NCI-H82 treated with DMSO at 0.1 percent for 48 hours (cell line): Measurements from ENCODE around the gene GPR12.

Experiments
- DNase-seq: peaks from one replicate; lab custom pipeline; 2025; ENCODE audit not compliant: unreplicated experiment; lab: John Stamatoyannopoulos, UW

GPR12 gene, protein sequence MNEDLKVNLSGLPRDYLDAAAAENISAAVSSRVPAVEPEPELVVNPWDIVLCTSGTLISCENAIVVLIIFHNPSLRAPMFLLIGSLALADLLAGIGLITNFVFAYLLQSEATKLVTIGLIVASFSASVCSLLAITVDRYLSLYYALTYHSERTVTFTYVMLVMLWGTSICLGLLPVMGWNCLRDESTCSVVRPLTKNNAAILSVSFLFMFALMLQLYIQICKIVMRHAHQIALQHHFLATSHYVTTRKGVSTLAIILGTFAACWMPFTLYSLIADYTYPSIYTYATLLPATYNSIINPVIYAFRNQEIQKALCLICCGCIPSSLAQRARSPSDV

DNA sequence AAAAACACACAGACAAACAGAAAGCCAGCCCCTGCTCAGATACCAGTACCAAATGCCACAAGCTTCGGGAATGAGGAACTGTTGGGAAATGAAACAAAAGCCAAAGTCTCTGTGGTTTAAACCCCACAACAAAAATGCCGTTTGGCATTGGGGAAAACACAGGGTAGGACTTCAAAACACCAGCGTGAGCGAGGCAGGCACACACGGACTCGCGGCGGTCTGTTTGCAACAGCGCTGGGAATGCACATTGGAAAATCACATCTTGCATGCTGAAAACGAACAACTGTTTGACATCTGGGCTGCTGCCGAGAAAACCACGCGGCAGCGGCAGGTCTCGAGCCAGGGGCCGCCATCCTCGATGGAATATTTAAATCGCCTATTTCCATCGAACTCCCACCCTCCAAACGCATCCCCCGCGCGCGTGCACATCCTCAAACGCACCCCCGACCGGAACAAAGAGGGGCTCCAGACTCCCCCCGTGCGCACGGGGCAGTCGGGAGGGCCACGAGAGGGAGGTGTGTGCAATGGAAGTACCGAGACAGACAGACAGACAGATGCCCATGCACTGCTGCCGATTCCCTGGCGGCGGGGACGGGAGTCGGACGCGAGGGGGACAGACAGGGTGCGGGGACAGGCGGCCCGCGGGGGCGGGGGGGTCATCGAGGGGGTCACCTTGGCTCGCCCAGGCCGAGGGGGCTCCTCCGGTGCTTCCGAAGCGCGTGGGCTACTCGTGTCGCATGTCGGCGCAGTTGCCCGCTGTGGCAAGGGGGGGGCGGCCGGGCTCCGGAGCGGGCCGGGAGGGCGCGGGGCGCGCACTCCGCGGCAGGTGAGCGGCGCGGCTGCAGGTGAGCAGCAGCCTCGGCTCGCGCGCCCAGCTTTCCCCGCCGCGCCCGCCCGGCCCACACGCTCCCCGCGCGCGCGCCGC, at the start of gene GPR12:
Gene GPR12, minus strand, starts transcription at position 880 of the 925 bp plus-strand sequence. CDS start 959 bp downstream, outside the sequence.
- DNase-seq, result no peak

DNA sequence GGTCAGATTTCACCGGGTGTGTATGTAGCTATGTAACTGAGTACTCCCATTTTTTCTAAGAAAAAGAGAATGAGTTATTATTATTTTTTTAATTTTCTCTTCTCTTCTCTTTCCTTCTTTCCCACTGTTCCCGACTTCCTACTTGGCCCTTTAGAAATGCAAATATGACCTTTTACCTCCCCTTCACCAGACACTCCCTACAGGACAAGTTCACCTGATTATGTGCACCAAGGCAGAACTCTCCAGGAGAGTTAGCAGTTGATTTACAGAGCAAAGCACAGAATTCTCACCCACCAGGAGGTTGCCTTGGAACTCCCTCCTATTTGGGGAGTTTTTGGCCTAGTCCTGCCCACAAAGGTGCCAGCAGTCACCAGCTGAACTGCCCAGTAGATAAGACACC, 49.5 kb upstream of the GPR12 start:
- no peak for DNase-seq

DNA sequence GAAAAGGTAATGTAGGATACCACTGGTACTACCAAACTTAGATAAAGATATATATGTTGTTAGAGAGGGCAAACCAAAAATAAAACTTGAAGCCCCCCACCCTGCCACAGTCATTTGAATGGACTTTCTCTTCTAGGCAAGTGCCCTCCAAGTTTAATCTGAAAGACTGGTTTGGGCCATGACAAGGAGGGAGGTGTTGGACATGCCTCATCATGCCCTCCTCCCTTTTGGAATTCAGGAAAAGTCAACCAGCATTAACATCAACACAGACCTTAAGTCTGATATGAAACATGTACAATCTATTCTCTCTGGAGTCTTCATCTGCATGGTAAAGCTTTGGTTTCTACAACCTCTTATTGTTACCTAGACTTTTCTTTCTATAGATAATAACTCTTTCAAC, 46.3 kb upstream of the GPR12 start:
- no peak for DNase-seq

DNA sequence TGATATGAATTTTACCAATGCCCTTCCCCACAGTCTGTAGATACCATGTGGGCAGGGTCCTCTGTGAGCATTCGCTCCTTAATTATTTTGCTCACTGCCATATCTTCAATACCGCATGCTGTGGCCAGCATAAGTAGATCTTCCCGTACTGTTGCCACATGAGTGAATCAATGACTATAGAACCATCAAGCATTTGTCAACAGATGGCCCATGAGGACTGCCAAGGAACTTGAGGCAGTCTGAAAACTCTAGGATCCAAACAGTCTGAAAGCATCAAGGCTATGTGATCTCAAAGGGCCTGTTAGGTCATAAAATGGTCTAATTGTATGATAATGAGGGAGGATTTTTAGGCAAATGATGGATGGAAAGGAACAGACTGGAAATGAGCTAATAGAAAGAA, 27.4 kb upstream of the GPR12 start:
- no peak for DNase-seq

DNA sequence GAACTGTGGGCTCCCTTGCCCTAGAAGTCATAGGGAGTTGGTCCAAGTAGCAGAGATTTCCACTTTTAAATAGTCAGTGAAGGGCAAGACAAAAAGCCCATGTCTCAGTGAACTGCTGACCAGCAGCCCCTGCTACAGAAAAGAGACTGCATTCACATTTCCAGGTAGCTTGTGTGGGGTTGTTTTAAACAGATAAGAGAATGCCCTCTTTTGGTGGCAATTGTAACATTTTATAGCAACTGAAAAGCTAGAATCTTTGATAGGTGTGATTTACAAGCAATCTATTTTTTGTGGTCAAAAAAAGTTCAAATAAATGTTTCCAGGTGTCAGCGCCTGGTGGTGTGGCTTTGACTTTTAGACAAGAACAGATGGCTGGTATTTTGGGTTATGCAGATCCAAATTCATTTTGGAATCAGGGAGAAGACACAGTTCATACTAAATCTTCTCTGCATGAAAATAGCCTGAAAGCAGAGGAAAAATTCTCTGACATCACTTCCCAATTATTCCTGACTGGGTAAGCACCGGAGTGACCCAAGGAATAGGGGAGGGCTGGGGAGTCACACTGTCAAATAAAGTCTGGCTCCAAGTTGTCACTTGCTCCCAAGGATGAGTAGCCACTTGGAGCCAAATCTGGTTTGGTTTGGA, 26.2 kb upstream of the GPR12 start:
- no peak for DNase-seq

DNA sequence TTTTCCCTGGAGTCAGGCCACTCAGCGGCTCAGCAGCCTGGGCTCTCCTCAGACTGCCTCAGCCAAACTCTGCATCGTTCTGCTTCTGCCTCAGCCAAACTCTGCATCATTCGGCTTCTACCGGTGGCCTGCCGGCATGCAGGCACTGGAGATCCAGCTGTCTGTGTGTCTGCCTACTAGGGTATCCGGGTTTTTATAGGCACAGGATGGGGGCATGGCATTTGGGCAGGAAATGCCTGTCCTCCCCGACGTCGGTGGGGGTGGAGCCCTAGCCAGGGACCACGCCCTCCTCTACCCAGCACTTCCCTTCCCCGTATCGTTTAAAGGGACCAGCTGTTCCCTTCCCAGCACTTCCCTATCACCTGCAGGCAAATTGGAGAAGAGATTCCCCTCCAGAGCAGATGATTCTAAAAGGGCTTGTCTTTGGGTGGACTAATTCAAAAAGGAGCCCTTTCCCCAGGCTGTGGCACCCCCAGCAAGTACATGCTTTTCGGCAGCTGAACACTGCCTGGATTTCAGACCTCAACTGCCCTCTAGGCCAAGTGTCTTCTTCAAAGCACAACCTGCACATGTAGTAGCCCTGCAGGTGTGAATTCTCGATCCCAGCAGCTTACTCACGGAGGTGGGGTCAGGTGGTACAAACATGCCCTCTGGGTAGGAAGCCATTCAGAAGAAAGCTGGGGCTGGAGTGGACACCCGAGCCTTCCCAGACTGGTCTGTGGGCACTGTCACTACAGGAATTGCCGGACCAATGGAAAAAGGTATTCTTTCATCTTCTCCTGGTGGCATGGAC, 25.4 kb upstream of the GPR12 start:
- no peak for DNase-seq

DNA sequence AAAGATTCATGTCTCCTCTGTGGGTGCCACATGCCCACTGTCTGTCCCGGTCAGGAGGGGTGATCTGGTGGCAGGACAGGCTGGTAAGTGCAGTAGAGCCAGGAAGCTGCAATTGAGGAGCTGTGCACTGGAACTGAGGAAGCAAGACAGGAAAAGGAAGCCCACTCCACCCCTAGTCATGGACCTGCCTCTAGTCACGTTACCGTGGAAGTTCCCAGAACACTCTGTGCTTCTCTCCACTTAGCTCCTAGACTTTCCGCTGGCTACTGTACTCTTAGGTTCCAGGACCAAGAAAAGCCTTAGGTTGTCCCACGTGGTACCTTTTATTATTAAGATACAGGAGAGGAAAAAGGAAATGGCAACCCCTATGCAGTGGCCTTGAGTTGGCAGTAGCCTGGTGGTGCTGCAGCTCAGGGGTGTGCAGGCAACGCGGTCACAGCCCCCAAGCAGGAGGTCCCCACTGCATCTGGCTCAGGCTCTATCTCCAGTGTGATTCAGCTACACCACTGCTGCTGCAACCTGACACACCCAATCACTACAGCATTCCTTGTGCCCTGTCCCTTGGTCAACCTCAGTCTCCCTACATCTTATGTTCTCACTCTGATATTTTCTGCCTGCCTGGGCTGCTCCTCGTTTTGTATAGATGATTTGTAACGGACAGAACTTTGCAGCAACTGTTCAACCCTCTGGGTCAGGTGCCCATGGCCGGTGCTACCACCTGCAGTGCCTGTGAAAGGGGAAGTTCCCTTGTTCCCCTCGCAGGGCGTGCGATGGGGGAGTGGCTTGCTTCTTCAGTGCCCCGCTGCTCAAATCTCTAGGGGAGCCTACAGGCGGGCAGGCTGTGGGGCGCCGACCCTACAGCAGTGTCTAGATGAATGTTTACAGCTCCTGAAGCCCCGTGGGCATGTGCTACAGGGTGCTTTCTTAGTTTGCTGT, 24.4 kb upstream of the GPR12 start:
- no peak for DNase-seq

DNA sequence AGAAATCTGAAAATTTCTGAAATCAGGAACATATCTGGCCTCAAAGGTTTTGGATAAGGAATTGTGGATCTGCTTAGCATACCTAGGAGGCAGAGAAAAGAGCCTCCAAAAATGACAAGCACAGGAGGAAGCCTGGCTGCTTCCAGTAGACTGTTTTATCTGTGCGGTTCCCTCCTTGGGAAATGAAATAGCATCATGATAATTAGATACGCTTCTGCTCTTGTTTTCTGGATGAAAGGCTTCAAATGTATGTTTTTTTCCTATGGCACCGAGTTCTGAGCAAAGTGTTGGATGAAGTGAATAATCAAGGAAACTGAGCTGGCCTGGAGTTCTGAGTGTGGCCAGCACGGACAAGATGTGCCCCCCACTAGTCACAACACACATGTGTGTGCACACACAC, 19.8 kb upstream of the GPR12 start:
- no peak for DNase-seq

DNA sequence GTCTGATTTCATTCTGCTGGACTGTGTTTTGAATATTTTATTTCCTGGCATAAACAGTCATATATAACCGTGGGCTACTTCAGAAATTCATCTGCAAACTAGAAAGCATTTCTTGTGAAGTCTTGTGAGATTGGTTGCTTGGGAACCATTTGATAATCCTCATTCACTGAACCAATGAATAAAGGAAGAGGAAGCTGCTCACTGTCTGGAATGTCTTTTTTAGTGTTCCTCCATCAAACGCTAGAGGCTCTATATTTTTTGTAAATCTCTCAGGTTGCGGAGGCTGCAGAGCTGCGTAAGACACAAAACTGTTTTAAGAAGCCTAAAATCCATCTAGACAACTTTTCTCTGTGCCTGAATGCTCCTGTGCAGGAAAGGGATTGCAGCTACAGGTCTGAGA, 18.7 kb upstream of the GPR12 start:
- DNase-seq, result no peak

DNA sequence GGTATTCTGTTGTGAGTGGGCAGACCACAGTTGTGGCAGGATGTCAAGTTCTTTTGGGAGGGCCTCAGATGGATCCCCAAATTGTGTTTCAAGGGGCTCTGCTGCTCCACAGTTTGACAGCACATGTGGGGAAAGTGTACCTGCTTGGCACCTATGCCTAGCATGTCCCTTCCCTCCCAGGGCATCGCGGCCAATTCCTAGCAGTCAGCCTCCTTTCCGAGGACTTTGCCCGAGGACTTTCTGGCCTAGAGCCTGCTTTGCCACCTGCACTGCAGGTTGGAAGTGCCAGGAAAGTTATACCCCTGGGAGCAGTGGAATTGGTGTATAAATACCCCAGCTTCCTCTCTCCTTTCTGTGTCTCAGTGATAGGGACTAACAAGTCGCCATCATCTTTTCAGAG, 11.9 kb upstream of the GPR12 start:
- no peak for DNase-seq

DNA sequence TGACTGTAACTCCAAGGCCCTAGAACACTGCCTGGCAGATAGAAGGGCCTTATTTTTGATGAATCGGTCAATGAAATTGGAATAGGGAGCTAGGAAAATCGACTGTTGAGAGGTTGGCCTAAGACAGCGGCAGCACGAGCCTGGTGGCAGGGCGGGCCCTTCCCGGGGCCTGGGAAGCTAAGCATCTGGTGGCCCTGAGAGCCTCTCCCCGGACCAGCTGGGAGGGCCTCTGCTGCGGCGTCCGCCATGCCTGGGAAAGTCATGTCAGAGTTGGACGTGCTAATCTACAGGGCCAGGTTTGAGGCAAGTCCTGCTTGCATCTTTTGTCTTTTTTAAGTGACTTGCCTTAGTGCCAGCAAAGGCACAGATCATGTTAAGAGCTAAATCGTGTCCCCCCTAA, 11.2 kb upstream of the GPR12 start:
- DNase-seq, result no peak

DNA sequence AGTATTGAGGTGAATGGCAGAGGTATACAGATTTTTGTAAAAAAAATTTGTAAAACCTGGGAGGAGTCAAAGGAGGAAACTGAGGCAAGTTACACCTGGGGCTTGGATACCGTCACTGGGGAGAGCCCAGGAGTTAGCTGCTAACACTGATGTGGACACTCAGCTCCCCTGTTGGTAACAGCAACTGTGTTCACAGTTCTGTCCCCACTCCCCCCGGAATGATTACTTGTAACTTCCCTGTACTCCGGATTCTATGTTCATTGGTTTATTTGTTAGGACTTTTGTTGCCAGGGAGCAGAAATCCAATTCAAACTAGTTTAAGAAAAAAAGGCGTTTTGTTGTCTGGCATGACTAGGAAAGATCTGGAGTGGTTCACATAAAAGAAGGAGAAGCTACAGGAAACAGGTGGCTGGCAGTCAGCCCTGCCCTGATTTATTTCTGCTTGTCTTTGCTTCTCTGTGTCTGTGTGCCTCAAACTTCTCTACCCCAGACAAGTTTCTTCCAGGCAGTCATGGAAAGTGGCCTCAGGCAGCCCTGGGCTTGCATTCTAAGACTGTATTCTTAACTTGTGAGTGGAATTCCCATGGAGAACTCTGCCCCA, 2.3 kb upstream of the GPR12 start:
- DNase-seq, result no peak

DNA sequence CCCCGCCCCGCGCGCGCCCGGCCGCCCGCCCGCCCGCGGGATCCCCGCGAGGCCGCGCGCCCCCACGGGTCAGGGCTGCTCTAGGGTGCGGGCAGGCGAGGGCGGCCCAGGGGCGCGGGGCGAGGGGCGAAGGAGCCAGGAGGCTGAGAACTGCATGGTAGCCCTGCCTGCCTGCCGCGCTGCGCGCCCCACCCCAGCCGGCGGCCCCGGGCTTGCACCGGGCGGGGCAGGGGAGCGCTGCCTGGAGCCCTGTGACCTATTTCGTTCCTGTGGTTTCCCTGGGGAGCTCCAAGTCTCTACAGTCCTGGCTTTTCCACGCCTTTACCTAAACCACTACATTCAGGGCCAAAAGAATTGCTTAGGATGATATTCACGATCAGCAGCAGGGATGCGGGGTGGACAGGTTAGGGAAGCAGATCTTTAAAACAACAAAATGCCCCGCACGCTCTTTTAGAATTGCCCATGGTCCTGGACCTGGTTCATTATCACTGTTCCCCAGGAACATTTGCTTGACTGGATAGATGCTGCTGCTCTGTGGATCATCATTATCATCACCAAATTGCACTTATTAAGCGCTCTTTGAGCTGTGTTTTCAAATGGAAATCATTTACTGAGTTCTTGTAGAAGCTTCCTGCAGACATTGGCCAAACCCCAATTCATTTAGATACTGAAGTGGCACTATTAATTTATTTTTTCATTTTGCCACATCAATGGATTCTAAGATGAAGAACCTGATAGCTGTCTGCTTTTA, 421 bp upstream of the GPR12 start:
- no peak for DNase-seq

DNA sequence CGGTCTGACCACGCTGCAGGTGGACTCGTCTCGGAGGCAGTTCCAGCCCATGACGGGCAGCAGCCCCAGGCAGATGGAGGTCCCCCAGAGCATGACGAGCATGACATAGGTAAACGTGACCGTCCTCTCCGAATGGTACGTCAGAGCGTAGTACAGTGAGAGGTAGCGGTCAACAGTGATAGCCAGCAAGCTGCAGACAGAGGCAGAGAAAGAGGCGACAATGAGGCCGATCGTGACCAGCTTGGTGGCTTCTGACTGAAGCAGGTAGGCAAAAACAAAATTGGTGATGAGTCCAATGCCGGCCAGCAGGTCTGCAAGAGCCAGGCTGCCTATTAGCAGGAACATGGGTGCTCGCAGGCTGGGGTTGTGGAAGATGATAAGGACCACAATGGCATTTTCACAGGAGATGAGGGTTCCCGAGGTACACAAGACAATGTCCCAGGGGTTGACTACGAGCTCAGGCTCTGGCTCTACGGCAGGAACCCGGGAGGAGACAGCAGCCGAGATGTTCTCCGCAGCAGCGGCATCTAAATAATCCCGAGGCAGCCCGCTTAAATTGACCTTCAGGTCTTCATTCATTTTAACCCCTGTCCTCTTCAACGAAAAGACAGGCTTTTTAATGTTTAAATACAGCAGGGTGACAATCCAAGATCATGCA, 1.2 kb downstream of the GPR12 start:
- DNase-seq, result no peak

DNA sequence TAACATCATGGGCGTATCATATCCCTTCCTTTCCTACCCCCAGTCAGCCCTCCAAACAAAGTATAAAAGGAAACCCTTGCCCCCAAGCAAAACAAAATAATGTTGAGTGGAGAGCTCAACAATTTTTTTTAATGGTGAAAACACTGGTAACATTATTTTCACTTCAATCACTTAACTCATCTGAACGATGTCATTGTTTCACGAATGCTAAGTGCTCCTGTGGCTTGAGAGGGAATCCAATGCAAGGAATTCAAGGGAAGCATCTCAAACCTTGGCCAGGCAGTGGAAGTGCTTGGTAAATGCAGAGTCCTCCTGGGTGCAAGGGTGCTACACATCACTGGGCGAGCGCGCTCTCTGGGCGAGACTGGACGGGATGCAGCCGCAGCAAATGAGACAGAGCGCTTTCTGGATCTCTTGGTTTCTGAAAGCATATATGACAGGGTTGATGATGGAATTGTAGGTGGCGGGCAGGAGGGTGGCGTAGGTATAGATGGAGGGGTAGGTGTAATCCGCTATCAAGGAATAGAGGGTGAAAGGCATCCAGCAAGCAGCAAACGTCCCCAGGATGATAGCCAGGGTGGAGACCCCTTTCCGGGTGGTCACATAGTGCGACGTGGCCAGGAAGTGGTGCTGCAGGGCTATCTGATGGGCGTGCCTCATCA, 2.0 kb downstream of the GPR12 start:
- no peak for DNase-seq

DNA sequence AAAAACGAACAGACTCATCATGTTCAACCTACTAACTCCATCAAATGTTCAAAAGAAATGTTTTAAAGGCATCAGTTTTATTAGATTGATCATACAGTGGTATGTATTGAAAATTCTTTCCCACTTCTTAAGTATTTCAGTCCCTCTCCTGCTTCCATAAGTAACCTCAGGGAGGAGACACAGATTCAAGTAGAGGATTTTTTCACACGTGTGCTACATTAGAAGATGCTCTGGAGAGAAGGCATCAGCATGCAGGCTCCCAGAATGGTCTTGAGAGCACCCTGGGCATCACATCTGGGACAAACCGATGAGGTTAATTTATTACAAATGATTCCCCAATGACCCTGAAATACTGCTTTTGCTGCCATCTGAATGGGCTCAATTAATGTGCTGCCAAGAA, 3.6 kb downstream of the GPR12 start:
- DNase-seq, result no peak

DNA sequence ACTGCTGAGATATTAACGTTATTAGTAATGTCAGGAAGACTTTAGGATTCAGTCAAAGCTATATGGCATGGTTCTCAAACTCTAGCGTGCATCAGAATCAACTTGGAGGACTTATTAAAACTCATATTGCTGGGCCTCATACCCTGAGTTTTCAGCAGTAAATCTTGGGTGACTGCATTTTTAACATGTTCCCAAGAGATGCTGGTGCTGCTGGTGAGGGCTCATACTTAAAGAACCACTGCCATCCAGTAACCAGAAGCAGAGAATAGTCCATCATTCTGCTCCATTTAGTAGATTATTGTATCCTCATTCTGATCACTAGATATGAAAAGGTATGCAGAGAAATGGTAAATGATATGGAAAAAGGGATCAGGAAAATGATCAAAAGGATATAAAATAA, 7.9 kb downstream of the GPR12 start:
- DNase-seq, result no peak

DNA sequence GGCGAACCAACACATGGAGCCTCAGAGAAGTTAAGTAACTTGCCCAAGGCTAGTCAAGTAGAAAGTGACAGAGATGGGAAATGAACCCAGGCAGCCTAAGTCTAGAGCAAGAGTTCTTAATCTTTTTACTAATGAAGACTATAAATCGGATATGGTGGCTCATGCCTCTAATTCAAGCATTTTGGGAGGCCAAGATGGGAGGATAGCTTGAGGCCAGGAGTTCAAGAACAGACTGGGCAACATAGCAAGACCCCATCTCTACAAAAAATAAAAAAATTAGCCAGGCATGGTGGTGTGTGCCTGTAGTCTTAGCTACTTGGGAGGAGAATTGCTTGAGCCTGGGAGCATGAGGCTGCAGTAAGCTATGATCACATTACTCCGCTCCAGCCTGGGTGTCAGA, 10.7 kb downstream of the GPR12 start:
- no peak for DNase-seq
